H1 (cell line): Measurements from ENCODE around the gene RPAP3. TPM values are rescaled to one million over a fixed set of nuclear protein-coding genes. Genes with fewer than 3 reads are reported as not detected.
A peak's percentile ranks its signal among the peaks of the same experiment; 100 is the strongest.

Experiments
- CTCF ChIA-PET: fragments of 300-600 bp; sonication (Branson Sonifier 250); formaldehyde crosslinking; loops from one replicate; lab custom pipeline; 2021; ENCODE audit not compliant: partially characterized antibody; lab: Charles Lee
- POLR2A ChIA-PET: fragments of 300-600 bp; sonication (Branson Sonifier 250); formaldehyde crosslinking; loops from one replicate; lab custom pipeline; 2021; ENCODE audit warnings: inconsistent platforms; ENCODE audit not compliant: partially characterized antibody; lab: Charles Lee
- DNase-seq, 2 experiments: peaks; one replicate each; pipeline versions ENCODE4 v3.0.0 to v3.0.0-alpha.2; 2010 to 2022; ENCODE audit warnings: low spot score in 2 of 2, low read depth in 1 of 2, mixed read lengths in 1 of 2
- FAIRE-seq: peaks from 2 replicates; lab custom pipeline; 2011; peaks lifted over from hg19 to GRCh38; lab: Jason Lieb, UNC
- H2AFZ ChIP-seq: 2 replicates; pipeline ENCODE4 v1.8.1; 2012; ENCODE audit warnings: low read length, inconsistent platforms
- H2AK5ac ChIP-seq: 2 replicates; pipeline ENCODE4 v1.6.1; 2013; ENCODE audit warnings: low read depth, low read length
- H2BK120ac ChIP-seq: replicated peaks from 2 replicates; pipeline ENCODE3; 2013; ENCODE audit warnings: low read depth, low read length, inconsistent platforms
- H2BK12ac ChIP-seq: 2 replicates; pipeline ENCODE4 v1.6.1; 2013; ENCODE audit warnings: low read depth, low read length
- H2BK15ac ChIP-seq: 2 replicates; pipeline ENCODE4 v1.6.1; 2013; ENCODE audit warnings: low read length
- H2BK20ac ChIP-seq: 2 replicates; pipeline ENCODE4 v1.6.1; 2013; ENCODE audit warnings: low read length
- H2BK5ac ChIP-seq: 2 replicates; pipeline ENCODE4 v1.6.1; 2013; ENCODE audit warnings: low read depth, low read length
- H3K14ac ChIP-seq: 2 replicates; pipeline ENCODE4 v1.6.1; 2013; ENCODE audit warnings: inconsistent platforms; ENCODE audit not compliant: insufficient read length
- H3K18ac ChIP-seq: 2 replicates; pipeline ENCODE4 v1.6.1; 2013; ENCODE audit warnings: low read length; ENCODE audit errors: extremely low read depth
- H3K23ac ChIP-seq: 2 replicates; pipeline ENCODE4 v1.6.1; 2013; ENCODE audit warnings: inconsistent platforms; ENCODE audit not compliant: insufficient read length
- H3K23me2 ChIP-seq: 2 replicates; pipeline ENCODE4 v1.6.1; 2013; ENCODE audit warnings: low read depth, low read length
- H3K27ac ChIP-seq: 2 replicates; pipeline ENCODE4 v1.6.1; 2011; ENCODE audit warnings: low read depth, low read length, inconsistent platforms
- H3K27me3 ChIP-seq, 4 experiments: replicated peaks in 1 of 4; 1 replicate in 1 of 4; 2 replicates in 3 of 4; pipeline versions ENCODE4 v1.6.1 to v1.8.1; 2011 to 2013; ENCODE audit warnings: low read length in 3 of 4, mild to moderate bottlenecking in 3 of 4, inconsistent platforms in 2 of 4, mixed read lengths in 2 of 4, moderate library complexity in 1 of 4; ENCODE audit not compliant: control insufficient read depth in 3 of 4, insufficient read depth in 3 of 4; ENCODE audit errors: extremely low read depth in 1 of 4
- H3K36me3 ChIP-seq, 4 experiments: 2 replicates each; pipeline versions ENCODE4 v1.6.1 to v1.8.1; 2011 to 2013; ENCODE audit warnings: mild to moderate bottlenecking in 4 of 4, low read length in 3 of 4, moderate library complexity in 2 of 4, control low read depth in 1 of 4, inconsistent platforms in 1 of 4; ENCODE audit not compliant: insufficient read depth in 4 of 4, control insufficient read depth in 2 of 4
- H3K4ac ChIP-seq: replicated peaks from 2 replicates; pipeline ENCODE3; 2013; ENCODE audit warnings: low read length, low read depth, mixed read lengths, inconsistent platforms; ENCODE audit not compliant: insufficient read length
- H3K4me1 ChIP-seq, 4 experiments: replicated peaks in 1 of 4; 1 replicate in 1 of 4; 2 replicates in 3 of 4; pipeline versions ENCODE4 v1.6.1 to v1.8.1; 2011 to 2013; ENCODE audit warnings: low read length in 3 of 4, inconsistent platforms in 2 of 4, mixed read lengths in 1 of 4; ENCODE audit not compliant: insufficient read depth in 4 of 4, control insufficient read depth in 3 of 4
- H3K4me2 ChIP-seq, 2 experiments: 2 replicates each; pipeline versions ENCODE4 v1.6.1 to v1.8.1; 2011 to 2013; ENCODE audit warnings: low read depth in 2 of 2, low read length in 2 of 2, control low read depth in 1 of 2, inconsistent platforms in 1 of 2, mild to moderate bottlenecking in 1 of 2; ENCODE audit not compliant: insufficient read depth in 1 of 2
- H3K4me3 ChIP-seq, 4 experiments: fragments of 200-600, 300-600 bp in 1 of 4; sonication (generic), shearing (Covaris generic), sonication (Bioruptor Twin) in 1 of 4; 2 replicates each; pipeline versions ENCODE4 v1.5.1 to v1.8.1; 2011 to 2016; ENCODE audit warnings: low read length in 4 of 4, low read depth in 3 of 4, control low read depth in 2 of 4, inconsistent platforms in 2 of 4, mild to moderate bottlenecking in 2 of 4, mixed read lengths in 1 of 4, moderate library complexity in 1 of 4; ENCODE audit not compliant: insufficient read depth in 2 of 4; ENCODE audit errors: extremely low read depth in 1 of 4
- H3K56ac ChIP-seq: replicated peaks from 2 replicates; pipeline ENCODE3; 2013; ENCODE audit warnings: low read depth, mild to moderate bottlenecking, mixed read lengths, low read length, inconsistent platforms; ENCODE audit not compliant: insufficient read length
- H3K79me1 ChIP-seq: 2 replicates; pipeline ENCODE4 v1.6.1; 2013; ENCODE audit warnings: low read depth, low read length, control low read depth
- H3K79me2 ChIP-seq, 2 experiments: 2 replicates each; pipeline versions ENCODE4 v1.6.1 to v1.8.1; 2012 to 2013; ENCODE audit warnings: low read length in 2 of 2, mild to moderate bottlenecking in 2 of 2, inconsistent platforms in 1 of 2; ENCODE audit not compliant: insufficient read depth in 2 of 2, control insufficient read depth in 1 of 2
- H3K9ac ChIP-seq, 4 experiments: replicated peaks in 1 of 4; 1 replicate in 1 of 4; 2 replicates in 3 of 4; pipeline versions ENCODE4 v1.6.1 to v1.8.1; 2011 to 2013; ENCODE audit warnings: low read depth in 3 of 4, low read length in 3 of 4, control low read depth in 2 of 4, mild to moderate bottlenecking in 2 of 4, moderate library complexity in 2 of 4, inconsistent platforms in 1 of 4; ENCODE audit errors: extremely low read depth in 1 of 4
- H3K9me3 ChIP-seq, 2 experiments: 2 replicates each; pipeline versions ENCODE4 v1.6.1 to v1.8.1; 2012 to 2013; ENCODE audit warnings: mild to moderate bottlenecking in 2 of 2, moderate library complexity in 2 of 2, control low read depth in 1 of 2, inconsistent platforms in 1 of 2, low read depth in 1 of 2, low read length in 1 of 2, mixed read lengths in 1 of 2; ENCODE audit not compliant: insufficient read depth in 2 of 2
- H4K20me1 ChIP-seq, 2 experiments: replicated peaks in 1 of 2; 2 replicates each; pipeline versions ENCODE3 to v1.8.1; 2011 to 2013; ENCODE audit warnings: inconsistent platforms in 2 of 2, low read length in 2 of 2, mild to moderate bottlenecking in 1 of 2; ENCODE audit not compliant: insufficient read depth in 2 of 2, control insufficient read depth in 1 of 2
- H4K5ac ChIP-seq: 2 replicates; pipeline ENCODE4 v1.6.1; 2013; ENCODE audit warnings: low read length, low read depth, mixed read lengths, inconsistent platforms; ENCODE audit not compliant: insufficient read length
- H4K8ac ChIP-seq: 2 replicates; pipeline ENCODE4 v1.8.0; 2013; ENCODE audit warnings: mild to moderate bottlenecking, moderate library complexity, low read length, inconsistent platforms; ENCODE audit not compliant: insufficient read depth; ENCODE audit errors: extremely low read depth
- H4K91ac ChIP-seq: replicated peaks from 2 replicates; pipeline ENCODE3; 2013; ENCODE audit warnings: low read length, mixed read lengths, inconsistent platforms; ENCODE audit not compliant: insufficient read length
- BACH1 ChIP-seq: IDR thresholded peaks from 2 replicates; pipeline ENCODE4 v1.6.1; 2012; ENCODE audit warnings: low read length, improper control_type of control experiment
- CEBPB ChIP-seq: IDR thresholded peaks from 2 replicates; pipeline ENCODE4 v1.6.1; 2012; ENCODE audit warnings: low read depth, low read length
- CHD2 ChIP-seq: IDR thresholded peaks from 2 replicates; pipeline ENCODE4 v1.6.1; 2012; ENCODE audit warnings: low read length, improper control_type of control experiment
- EP300 ChIP-seq, 2 experiments: IDR thresholded peaks; 1 replicate in 1 of 2; 2 replicates in 1 of 2; pipeline ENCODE4 v1.6.1; 2011 to 2012; ENCODE audit warnings: low read depth in 2 of 2, low read length in 2 of 2, mild to moderate bottlenecking in 2 of 2, borderline replicate concordance in 1 of 2, inconsistent platforms in 1 of 2, moderate library complexity in 1 of 2
- EZH2 ChIP-seq: fragments of 200-600 bp; sonication (generic); IDR thresholded peaks from 2 replicates; pipeline ENCODE4 v1.7.1; 2012; ENCODE audit warnings: low read depth, mild to moderate bottlenecking, moderate library complexity, low read length, inconsistent platforms; ENCODE audit not compliant: severe bottlenecking
- GABPA ChIP-seq: IDR thresholded peaks from 2 replicates; pipeline ENCODE4 v1.6.1; 2011; ENCODE audit warnings: mild to moderate bottlenecking, low read length, moderate library complexity, borderline replicate concordance; ENCODE audit not compliant: insufficient read depth
- HDAC2 ChIP-seq, 2 experiments: fragments of 300-600 bp in 1 of 2; sonication (generic) in 1 of 2; IDR thresholded peaks; 2 replicates each; pipeline ENCODE4 v1.6.1; 2011 to 2012; ENCODE audit warnings: low read depth in 2 of 2, low read length in 2 of 2, mild to moderate bottlenecking in 2 of 2, moderate library complexity in 2 of 2, borderline replicate concordance in 1 of 2, inconsistent platforms in 1 of 2
- POLR2AphosphoS5 ChIP-seq: IDR thresholded peaks from 2 replicates; pipeline ENCODE4 v1.6.1; 2011; ENCODE audit warnings: low read depth, low read length
- SP1 ChIP-seq: IDR thresholded peaks from 2 replicates; pipeline ENCODE4 v1.6.1; 2011; ENCODE audit warnings: low read depth, low read length
- SP2 ChIP-seq: IDR thresholded peaks from 2 replicates; pipeline ENCODE4 v1.6.1; 2012; ENCODE audit warnings: mild to moderate bottlenecking, low read length, inconsistent platforms
- WGBS, 2 experiments: shearing (Covaris generic) in 1 of 2; methylation state at CpG; one replicate each; pipeline versions ENCODE4 v1.1.6 to v1.1.7; 2013 to 2015; ENCODE audit warnings: low lambda C conversion rate in 2 of 2, mixed read lengths in 2 of 2, inconsistent platforms in 1 of 2, low coverage in 1 of 2, missing lambda C conversion rate in 1 of 2; ENCODE audit not compliant: insufficient replicate concordance in 2 of 2, insufficient coverage in 1 of 2, insufficient read length in 1 of 2; ENCODE audit errors: extremely low coverage in 1 of 2, missing lambda C conversion rate in 1 of 2; 5-methylcytosine and 5-hydroxymethylcytosine counted together
- polyA plus RNA-seq, 7 experiments: library from polyadenylated mRNA; depleted of rRNA in 3 of 7; stranded (reverse) in 5 of 7; unstranded in 2 of 7; fragments of >200 nt in 5 of 7; fragments of 200-250 nt in 2 of 7; gene quantifications; 1 replicate in 5 of 7; 2 replicates in 1 of 7; 4 replicates in 1 of 7; pipeline versions ENCODE4 v1.2.1 to v1.2.3, GENCODE V29; 2011 to 2013; ENCODE audit warnings: missing spikeins in 2 of 7, mixed read lengths in 2 of 7
- total RNA-seq: library from RNA; stranded (reverse); fragmentation: NEBNext Ultra II Directional; extraction: Animal tissue kit (Norgen Biotek cat#: 25700); gene quantifications from 2 replicates; pipeline ENCODE4 v1.2.1, GENCODE V29; 2021

Gene RPAP3
- total and polyA plus RNA-seq, 2 of the 8 experiments (the other 6 are each of a cell fraction or from before 2014, with no cell fraction given): 6.4 to 60.5 TPM

DNA sequence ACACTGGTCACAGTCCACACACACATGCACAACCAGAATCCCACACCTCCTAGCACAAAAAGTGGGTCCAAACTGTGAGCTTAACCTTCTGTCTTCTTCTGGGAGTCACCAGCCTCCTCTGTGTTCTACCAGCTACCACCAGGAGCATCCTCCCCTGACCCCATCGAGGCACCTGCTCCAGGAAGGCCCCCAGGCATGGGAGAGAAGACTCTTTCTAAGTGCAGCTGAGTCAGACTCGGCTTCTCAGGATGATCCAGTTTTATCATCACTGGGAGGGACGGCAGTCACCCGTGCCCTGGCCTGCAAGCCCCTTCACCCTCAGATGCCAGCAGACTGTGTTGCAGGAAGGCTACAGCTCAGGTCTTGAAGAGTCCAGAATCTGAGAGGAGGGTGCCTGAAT is 27.3 kb upstream of the RPAP3 start:
- no peaks in the 10 kb centered on the region for H3K23me2 ChIP-seq
- H4K20me1 ChIP-seq: no peaks in the 10 kb centered on the region
- no peak overlapping the region for H3K14ac ChIP-seq
- no peak overlapping the region for H4K8ac ChIP-seq
- no peaks in the 10 kb centered on the region for H3K9me3 ChIP-seq
- H3K4ac ChIP-seq: no peak overlapping the region
- FAIRE-seq (no peak), DNase-seq (no peak)
- H2BK5ac ChIP-seq: no peak overlapping the region
- no peak overlapping the region for H3K56ac ChIP-seq
- H3K4me3 ChIP-seq: no peak overlapping the region
- CTCF ChIA-PET: interaction anchor here (1.1 to 64.6 kb wide), 7 partner anchors 11 to 122 kb away, joined by 3 to 2442 read pairs (median 14); partner anchors contain the start of genes RAPGEF3 and SLC48A1
- peaks cover 0 to 2% (median 0%) of the 10 kb centered on the region in 4 experiments; a peak in 1 of 7 replicates for H3K27me3 ChIP-seq
- no peak overlapping the region for H3K18ac ChIP-seq
- no peak overlapping the region for H4K5ac ChIP-seq
- H3K4me1 ChIP-seq: peaks cover 3 to 19% (median 11%) of the 10 kb centered on the region in 4 experiments
- H3K36me3 ChIP-seq: no peaks in the 10 kb centered on the region
- no peak overlapping the region for H2BK15ac ChIP-seq
- H2BK20ac ChIP-seq: no peak overlapping the region
- no peak overlapping the region for H3K23ac ChIP-seq
- no peak overlapping the region for H3K9ac ChIP-seq
- WGBS, 2 experiments: 97% methylated on average over 4 of the region's 4 CpGs; no CpG with 5 or more reads in 1 of the 2 experiments
- no peak overlapping the region for H2BK12ac ChIP-seq
- H3K79me1 ChIP-seq: no peaks in the 10 kb centered on the region
- POLR2A ChIA-PET: interaction anchor here (0.8 to 1.8 kb wide), 10 partner anchors 9 to 172 kb away, joined by 3 to 7 read pairs (median 4); partner anchors contain the start of genes RPAP3, SLC48A1 and VDR
- no peak overlapping the region for H3K4me2 ChIP-seq
- H3K27ac ChIP-seq: no peak overlapping the region
- H2AFZ ChIP-seq: no peak overlapping the region
- TF ChIP-seq BACH1: no peak
- no peak for TF ChIP-seq HDAC2 (IDR thresholded peaks at IDR 0.05; ENCODE audit: borderline replicate concordance in 1 of 2, low read depth in 2 of 2, low read length in 2 of 2)
- no peak for TF ChIP-seq POLR2AphosphoS5
- TF ChIP-seq GABPA: no peak
- TF ChIP-seq CEBPB: no peak
- no peak for TF ChIP-seq CHD2
- TF ChIP-seq EP300 (IDR thresholded peaks at IDR 0.05; ENCODE audit: borderline replicate concordance in 1 of 2, low read depth in 2 of 2, low read length in 2 of 2): no peak
- no peak for TF ChIP-seq EZH2
- TF ChIP-seq SP1: no peak
- TF ChIP-seq SP2: no peak
- H4K91ac ChIP-seq: no peak overlapping the region
- peak overlapping the region; percentile 56; the same call in 1 of the 2 replicates for H2AK5ac ChIP-seq
- no peaks in the 10 kb centered on the region for H3K79me2 ChIP-seq
- no peak overlapping the region for H2BK120ac ChIP-seq
